BJ (cell line): ENCODE data around the gene LRIG1. TPM values are rescaled to one million over a fixed set of nuclear protein-coding genes. Genes with fewer than 3 reads are reported as not detected.

Experiments used
- CTCF ChIA-PET: fragments of 350-600 bp; formaldehyde crosslinking; extraction: SDS; loops from one replicate; lab custom pipeline; 2021; ENCODE audit warnings: antibody characterized with exemption, inconsistent platforms; lab: Yijun Ruan, JAX
- POLR2A ChIA-PET: fragments of 300-600 bp; sonication (Branson Sonifier 250); formaldehyde crosslinking; extraction: SDS; loops from one replicate; lab custom pipeline; 2021; ENCODE audit warnings: antibody characterized with exemption; lab: Charles Lee
- DNase-seq: peaks from one replicate; pipeline ENCODE4 v3.0.0-alpha.2; 2011; ENCODE audit warnings: low read depth
- H3K27me3 ChIP-seq: 2 replicates; pipeline ENCODE4 v1.6.0; 2011; ENCODE audit warnings: low read length; ENCODE audit not compliant: control insufficient read depth, insufficient read depth
- H3K36me3 ChIP-seq: 2 replicates; pipeline ENCODE4 v1.5.1; 2011; ENCODE audit warnings: low read length; ENCODE audit not compliant: control insufficient read depth, insufficient read depth
- H3K4me3 ChIP-seq: 2 replicates; pipeline ENCODE4 v1.5.1; 2011; ENCODE audit warnings: low read depth, mild to moderate bottlenecking, control low read depth, low read length
- CTCF ChIP-seq: IDR thresholded peaks from 2 replicates; pipeline ENCODE4 v1.5.1; 2011; ENCODE audit warnings: low read depth, mild to moderate bottlenecking, control low read depth, inconsistent platforms, low read length, moderate library complexity; ENCODE audit not compliant: insufficient read depth
- polyA plus RNA-seq: library from polyadenylated mRNA; depleted of rRNA; stranded (reverse); fragments of >200 nt; gene quantifications from 2 replicates; pipeline ENCODE4 v1.2.3, GENCODE V29; 2011

The LRIG1 gene
- polyA plus RNA-seq, 1 experiment = 13.0 TPM

- Histone ChIP-seq H3K27me3 (no peaks in the 10 kb centered on the region), H3K36me3 (peaks cover 10% of the 10 kb centered on the region), H3K4me3 (no peak overlapping the region)
- DNase-seq = no peak
- ChIA-PET POLR2A (no interaction called here), CTCF (interaction anchor here (0.6 to 2.1 kb wide), 3 partner anchors 8 to 132 kb away, joined by 3 to 12 read pairs (median 3); no protein-coding TSS in a partner anchor)
- TF ChIP-seq CTCF = no peak
Measured at GRCh38 chr3:66386011-66386924, 114.6 kb downstream of the LRIG1 start.

- no peak for DNase-seq
- H3K4me3 ChIP-seq = no peak overlapping the region
- POLR2A ChIA-PET = no interaction called here
- TF ChIP-seq CTCF = no peak
- peaks cover 16% of the 10 kb centered on the region for H3K36me3 ChIP-seq
- H3K27me3 ChIP-seq = no peaks in the 10 kb centered on the region
- CTCF ChIA-PET = interaction anchor here (1.4 to 1.6 kb wide), 2 partner anchors 19 to 22 kb away, joined by 3 to 6 read pairs; no protein-coding TSS in a partner anchor
Measured at GRCh38 chr3:66385066-66385465, 115.8 kb downstream of the LRIG1 start.

DNA sequence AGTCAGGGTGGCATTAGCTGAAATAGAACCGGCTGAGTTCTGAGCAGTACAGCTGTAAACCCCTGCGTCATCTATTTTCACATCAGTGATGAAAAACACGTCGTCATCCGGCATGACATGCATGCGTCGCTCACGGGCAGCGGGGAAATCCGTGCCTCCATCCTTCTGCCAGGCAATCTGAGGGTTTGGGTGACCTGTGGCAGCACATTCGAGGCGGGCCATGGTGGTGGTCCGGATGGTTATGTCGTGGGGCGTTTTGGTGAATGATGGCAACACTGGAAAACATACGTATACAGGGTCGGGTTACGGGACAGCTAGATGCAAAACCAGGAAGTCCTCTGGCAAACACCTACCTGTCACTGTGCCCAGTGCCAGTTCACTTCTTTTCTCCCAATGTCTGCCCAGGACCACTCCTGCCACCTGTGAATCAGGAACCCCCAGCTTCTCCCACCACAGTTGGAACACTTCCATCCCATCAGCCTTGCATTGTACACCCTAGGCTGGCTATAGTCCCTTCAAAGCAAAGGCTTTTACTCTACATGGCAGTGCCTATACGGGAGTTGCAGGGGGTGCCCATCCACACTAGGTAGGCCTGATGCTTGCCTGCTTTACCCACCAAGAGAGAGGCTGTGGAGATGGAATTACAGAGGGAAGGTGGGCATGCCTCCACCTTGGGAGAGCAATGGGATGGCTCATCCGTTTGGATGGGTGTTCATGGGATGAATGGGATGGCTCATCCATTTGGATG, 116.7 kb downstream of the LRIG1 start:
- CTCF ChIA-PET = interaction anchor here (1.4 to 1.6 kb wide), 3 partner anchors 18 to 24 kb away, joined by 3 to 6 read pairs (median 4); no protein-coding TSS in a partner anchor
- DNase-seq = no peak
- Histone ChIP-seq H3K4me3 (no peak overlapping the region), H3K36me3 (peaks cover 20% of the 10 kb centered on the region), H3K27me3 (no peaks in the 10 kb centered on the region)
- POLR2A ChIA-PET = no interaction called here
- TF ChIP-seq CTCF = no peak

DNA sequence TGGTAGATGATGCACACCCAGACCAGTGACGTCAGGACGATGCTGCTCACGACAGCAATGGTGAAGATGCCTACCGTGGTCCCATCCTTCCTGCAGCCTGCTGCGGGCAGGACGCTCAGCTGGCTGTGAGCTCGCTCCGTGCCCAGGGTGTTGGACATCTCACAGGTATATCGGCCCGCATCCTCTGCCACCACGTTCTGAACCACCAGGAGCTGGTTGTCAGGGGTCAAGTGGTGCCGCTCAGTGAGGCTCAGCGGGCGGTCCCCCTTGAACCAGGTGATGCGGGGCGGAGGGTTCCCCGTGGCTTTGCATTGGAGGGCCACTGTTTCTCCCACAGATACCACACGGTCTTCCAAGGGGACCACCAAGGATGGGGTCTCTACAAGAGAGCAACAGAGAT, 117.8 kb downstream of the LRIG1 start:
- H3K36me3 ChIP-seq = peaks cover 20% of the 10 kb centered on the region
- CTCF ChIA-PET = interaction anchor here (1.2 to 1.4 kb wide), 2 partner anchors 25 to 439 kb away, joined by 4 read pairs; no protein-coding TSS in a partner anchor

More for the DNA sequence above, 117.8 kb downstream of the LRIG1 start:
- TF ChIP-seq CTCF = no peak
- Histone ChIP-seq H3K4me3 (no peak overlapping the region), H3K27me3 (no peaks in the 10 kb centered on the region)
- DNase-seq = no peak
- POLR2A ChIA-PET = no interaction called here
